WI38 (cell line): Measurements from ENCODE around the gene SELENOO.

ENCODE experiments used
- H3K4me3 ChIP-seq: 2 replicates; pipeline ENCODE4 v1.5.1; 2011; ENCODE audit warnings: low read depth, mild to moderate bottlenecking, control low read depth, low read length
- TF ChIP-seq, protein P1 (sequence below): IDR thresholded peaks from 2 replicates; pipeline ENCODE4 v1.5.1; 2012; ENCODE audit warnings: low read depth, mild to moderate bottlenecking, control low read depth, low read length

SELENOO gene

DNA sequence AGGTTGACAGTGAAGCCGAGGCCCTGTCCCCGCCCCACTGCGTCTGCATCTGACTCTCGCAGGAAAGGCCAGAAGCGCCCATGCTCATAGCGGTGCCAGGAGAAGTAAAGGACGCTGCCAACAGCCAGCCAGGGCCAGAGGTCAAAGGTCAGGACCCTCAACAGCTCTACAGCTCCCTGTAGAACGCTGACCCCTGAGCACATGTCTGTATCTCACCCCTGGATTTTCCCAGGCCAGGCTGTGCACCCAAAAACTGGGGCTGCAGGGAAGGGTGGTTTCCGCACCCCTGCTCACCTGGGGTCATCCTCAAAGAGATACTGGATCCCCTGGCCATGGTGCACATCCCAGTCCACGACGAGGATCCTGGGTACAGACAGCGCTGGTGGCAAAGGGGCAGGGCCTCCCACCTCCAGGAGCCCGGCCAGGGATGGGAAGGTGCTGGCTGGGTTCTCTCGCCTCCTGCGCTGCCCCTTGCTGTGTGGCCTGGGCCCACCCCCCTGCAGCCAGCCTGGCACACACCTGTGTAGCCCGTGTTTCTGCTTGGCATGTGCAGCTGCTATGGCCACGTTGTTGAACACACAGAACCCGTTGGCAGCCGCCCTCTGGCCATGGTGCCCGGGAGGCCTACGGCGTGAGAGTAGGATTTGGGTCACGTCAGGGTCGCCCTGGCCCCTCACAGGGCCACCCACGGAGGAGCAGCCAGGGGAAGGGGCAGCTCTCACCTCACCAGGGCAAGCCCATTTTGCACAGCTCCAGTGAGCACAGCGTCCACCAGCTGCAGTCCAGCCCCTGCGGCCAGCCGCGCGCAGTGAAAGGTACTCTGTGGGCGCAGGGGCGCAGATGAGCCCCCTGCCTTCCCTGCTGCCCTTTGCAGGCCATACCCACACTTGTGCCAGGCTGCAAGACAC is 48.8 kb downstream of the SELENOO start:
- TF ChIP-seq, protein P1, sequence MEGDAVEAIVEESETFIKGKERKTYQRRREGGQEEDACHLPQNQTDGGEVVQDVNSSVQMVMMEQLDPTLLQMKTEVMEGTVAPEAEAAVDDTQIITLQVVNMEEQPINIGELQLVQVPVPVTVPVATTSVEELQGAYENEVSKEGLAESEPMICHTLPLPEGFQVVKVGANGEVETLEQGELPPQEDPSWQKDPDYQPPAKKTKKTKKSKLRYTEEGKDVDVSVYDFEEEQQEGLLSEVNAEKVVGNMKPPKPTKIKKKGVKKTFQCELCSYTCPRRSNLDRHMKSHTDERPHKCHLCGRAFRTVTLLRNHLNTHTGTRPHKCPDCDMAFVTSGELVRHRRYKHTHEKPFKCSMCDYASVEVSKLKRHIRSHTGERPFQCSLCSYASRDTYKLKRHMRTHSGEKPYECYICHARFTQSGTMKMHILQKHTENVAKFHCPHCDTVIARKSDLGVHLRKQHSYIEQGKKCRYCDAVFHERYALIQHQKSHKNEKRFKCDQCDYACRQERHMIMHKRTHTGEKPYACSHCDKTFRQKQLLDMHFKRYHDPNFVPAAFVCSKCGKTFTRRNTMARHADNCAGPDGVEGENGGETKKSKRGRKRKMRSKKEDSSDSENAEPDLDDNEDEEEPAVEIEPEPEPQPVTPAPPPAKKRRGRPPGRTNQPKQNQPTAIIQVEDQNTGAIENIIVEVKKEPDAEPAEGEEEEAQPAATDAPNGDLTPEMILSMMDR, result no peak
- peak overlapping the region; percentile 79 for H3K4me3 ChIP-seq

DNA sequence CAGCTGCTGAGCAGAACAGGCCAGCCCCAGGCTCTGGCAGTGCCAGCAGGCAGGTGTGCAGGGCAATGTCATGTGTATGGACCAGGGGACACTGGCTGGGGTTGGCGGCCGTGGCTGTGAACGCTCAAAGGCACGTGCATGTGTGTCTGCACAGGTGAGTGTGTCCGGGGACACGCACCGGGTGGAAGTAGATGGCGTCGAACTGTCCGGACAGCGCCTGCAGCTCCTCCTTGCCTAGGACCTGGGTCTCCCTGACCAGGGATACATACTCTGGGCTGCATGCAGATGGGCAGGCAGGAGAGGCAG is 49.4 kb downstream of the SELENOO start:
- H3K4me3 ChIP-seq, result peak overlapping the region; percentile 79
- TF ChIP-seq, protein P1, result no peak

DNA sequence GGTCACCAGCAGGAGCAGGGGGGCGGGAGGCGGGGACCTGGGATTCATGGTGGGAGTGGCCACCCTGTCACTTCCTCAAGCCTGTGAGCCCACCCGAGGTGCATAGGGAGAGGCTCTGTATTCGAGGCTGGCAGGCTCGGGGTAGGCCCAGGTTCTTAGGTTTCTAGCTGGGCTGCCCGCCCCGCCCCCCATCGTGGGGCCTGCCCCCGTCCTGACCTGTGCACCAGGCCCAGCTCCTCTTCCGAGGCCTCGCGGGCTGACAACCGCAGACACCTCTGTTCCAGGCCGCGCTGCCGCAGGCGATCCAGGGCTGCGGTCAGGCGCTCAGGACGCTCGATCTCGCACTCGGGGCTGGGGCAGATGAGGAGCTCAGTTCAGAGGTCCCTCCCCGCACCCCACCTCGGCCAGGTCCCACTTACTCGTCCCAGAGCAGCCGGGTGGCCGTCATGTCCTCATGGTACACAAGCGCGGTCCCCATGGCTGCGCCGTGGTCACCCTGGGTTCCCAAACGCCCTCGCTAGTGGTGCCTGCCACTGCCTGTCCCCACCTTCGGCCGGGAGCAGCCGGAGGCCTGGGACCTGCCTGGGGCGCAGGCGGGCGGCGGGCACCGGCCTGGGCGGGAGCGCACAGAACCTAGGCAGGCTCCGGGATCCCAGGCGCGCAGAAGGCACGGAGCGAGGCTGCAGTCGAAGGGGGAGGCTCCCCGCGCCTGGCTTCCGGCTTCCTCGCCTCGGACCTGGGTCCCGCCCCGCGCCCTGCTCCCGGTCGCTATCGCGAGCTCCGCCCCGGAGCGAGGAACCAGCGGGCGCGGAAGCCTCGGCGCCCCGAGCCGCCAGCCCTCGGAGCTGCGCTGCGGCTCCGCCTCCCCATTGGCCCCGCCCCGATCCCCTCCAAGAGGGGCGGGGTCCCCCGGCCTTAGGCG is 50.0 kb downstream of the SELENOO start, which contains the start of gene HDAC10:
Gene HDAC10, minus strand, starts transcription at position 711 of the 922 bp plus-strand sequence. Its CDS starts 233 bp downstream, at position 478.
- TF ChIP-seq, protein P1, result no peak
- peak within 1 kb of the TSS; percentile 79 for H3K4me3 ChIP-seq

DNA sequence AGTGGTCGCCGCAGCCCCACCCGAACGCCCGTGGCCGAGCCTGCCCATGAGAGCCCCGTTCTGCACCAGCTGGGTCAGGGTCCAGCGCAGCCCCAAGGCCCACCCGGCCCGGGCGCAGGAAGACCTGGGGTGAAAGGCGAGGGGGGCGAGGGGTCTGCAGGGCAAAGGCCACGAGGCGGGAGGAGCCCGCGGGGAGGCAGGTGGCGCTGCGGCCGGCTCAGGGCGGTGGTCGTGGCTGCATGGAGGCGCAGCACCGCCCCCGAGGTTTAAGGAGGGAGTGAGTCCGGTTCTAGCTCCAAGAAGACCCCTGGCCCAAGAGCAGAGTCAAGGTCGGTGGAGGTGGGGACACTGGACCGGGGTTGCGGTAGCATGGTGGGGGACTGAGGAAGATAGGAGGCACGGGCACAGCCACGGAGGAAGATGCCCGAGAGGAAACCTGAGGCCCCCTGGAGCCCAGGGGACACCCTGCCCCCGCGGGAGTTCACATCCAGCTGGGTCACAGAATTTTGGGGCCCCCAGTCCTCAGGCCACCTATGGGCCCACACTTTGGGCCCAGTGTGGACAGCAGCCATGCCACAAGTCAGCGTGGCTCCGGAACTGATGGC is 50.8 kb downstream of the SELENOO start:
- TF ChIP-seq, protein P1, result no peak
- no peak overlapping the region for H3K4me3 ChIP-seq

DNA sequence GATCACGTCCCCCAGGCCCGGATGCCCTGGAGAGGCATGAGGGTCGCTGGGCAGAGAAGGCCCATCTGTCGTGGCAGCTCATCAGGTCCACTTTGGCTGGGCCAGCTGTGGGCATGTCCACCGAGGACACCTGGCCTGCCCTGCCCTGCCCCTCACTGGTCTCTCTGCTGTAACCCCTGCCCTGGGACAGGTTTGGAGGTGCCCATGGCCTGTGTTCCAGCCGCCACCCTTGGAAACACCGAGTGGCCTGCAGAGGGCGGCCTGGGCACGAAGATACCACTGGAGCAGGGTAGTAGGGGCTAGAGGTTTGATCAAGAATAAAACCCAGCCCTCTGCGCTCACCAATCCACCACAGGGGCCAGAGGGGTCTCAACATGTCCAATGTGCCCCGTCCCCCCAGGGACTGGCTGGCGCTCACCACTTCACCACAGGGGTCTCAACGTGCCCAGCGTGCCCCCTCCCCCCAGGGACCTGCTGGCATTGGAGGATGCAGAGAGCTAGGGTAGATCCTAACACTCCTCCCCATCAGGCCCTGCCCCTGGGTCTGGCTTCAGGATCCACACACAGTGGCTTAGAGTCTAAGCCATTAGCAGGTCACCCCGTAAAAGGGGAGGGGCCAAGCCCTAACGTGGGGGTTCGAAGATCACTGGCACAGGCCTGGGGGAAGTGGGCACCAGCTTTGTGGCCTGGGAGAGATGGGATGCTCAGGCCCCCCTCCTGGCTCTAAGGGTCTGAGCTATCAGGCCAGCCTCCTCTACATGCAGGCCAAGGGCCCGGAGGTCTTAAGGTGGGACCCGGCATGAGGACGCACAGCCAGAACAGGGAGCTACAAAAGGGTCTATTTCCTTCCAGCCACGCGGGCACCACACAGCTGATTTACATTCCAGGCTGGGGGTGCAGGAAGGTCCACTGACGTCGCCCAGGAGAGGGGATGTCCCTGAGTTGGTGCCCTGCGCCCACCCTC is 51.6 kb downstream of the SELENOO start:
- TF ChIP-seq, protein P1, result peak; percentile 63
- H3K4me3 ChIP-seq, result no peak overlapping the region
